HG03469 (cell line): ENCODE data around the gene GP2.

ENCODE experiments used
- ATAC-seq: cut with Tn5 transposase; IDR thresholded peaks from one replicate; pipeline ENCODE4 v1.9.1; 2021; ENCODE audit warnings: mild to moderate bottlenecking, moderate library complexity, moderate number of reproducible peaks; ENCODE audit not compliant: unreplicated experiment

GP2 gene

DNA sequence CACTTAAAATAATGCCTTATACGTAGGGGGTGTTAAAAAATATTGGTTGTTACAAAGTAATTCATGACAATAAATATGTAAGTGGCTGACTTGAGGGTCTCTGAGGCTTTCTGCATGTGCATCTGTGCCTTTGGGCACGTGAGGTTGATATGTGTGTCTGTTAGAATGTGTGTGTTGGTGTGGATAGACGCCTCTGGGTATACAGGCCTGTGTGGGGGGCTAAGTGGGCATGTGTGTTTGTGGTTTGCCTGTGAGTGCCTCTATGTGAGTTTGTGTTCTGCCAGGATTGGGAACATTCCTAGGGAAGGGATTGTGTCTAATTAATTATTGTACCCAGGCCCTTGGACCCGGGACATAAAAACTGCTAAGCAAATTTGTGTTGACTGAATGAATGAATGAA, 19.0 kb downstream of the GP2 start:
- no peak for ATAC-seq

DNA sequence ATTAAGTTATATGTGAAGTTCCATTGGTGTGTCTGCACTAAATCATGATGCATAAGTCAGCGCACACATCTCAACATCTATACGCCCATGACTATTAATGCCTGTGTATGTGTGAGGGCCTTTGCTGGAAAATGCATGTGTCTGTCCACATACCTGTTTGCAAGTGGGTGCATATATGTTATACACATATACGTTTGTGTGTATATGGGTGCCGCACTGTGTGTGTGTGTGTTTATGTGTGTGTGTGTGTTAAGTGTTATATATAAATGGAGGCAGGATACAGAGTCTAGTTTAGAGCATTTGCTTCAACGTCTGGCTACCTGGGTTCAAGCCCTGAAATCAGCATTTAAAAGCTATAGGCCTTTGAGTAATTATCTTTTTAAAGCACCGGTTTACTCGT, 19.5 kb downstream of the GP2 start:
- ATAC-seq, result no peak

DNA sequence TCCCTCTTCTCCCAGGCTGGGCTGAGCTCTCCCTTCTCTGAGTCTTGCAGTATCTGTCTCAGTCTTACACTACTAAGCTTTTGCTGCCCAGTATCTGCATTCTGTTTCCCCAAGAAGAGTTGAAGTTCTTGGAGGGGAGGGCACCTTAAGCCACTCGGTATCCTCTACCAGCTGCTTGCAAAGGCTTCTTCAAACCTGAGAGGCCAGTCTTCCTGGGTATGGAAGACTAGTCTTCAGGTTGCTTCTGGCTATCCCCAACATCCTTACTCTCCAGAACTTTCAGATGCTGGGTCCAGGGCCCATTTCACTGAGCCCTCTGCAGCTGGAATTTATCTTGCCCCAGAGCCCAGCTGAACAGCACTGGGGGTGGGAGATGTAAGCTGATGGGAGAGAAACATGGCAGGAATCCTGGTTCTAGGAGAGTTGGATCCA, 20.1 kb downstream of the GP2 start:
- ATAC-seq, result no peak

DNA sequence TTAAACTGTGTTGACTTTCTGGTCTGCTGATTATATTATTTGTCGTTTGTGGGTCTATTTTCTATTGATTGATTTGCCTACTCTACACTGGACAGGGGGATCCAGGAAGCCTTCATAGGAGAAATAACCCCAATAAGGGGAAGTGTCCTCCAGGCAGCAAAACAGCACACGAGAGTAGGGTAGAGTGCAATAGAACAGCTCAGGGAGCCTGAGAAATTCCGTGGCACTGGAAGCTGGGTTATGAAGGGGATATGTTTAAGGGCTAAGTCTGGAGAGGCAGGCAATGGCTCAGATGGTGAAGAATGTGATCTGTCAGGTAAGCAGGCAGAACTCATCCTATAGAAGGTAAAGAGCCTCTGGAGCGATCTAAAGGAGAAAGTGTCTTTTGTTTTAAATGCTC, 20.9 kb downstream of the GP2 start:
- ATAC-seq, result no peak

DNA sequence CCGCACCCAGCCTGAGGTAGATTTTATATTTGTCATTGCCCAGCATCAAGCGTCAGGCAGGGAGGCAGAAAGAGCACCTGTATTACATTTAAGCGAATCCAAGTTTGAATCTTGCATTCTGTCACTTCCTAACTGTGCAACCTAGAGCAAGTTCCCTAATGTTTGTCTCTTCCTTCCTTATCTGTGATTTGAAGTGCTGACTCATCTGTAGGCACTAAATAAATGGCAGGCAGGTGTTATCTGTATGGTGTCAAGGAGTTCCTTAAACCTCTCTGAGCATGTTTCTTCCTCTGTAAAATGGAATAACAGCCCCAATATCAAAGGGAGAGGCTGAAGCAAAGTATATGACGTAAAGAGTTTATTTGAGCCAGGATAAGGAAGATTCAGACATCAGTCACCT, 24.3 kb downstream of the GP2 start:
- ATAC-seq, result no peak

DNA sequence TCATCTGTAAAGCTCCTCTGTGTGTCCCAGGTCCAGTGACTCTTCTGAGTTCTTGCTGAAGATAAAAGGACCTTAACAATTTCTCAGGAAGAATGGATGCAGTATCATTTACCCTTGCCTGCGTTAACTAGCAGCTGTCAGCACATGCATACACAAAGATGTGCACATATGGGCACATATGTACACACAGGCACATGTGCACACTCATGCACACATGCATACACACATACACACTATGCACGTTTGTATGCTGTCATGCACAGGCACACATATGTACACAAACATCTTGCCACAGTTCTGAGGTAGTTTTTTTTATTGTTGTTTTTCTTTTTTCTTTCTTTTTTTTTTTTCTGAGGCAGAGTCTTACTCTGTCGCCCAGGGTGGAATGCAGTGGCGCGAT, 24.9 kb downstream of the GP2 start:
- no peak for ATAC-seq

DNA sequence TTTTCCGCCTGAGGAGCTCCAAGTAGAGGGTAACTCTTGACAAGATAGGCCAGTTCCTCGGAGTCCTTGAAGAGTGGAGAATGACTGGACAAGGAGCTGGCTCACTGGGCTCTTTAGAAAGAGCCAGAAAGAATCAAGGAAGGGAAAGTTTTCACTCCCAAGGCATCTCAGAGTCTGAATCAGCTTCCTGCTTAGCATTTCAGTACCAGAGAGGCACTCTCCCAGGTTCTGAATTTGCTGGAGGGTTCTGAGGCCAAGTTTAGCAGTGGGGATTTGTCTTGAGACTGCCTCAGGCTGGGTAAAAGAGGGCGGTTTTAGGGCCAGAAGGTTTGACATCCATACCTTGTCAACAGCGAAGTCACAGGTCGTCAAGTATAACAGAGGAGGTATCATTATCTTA, 25.5 kb downstream of the GP2 start:
- ATAC-seq, result no peak

DNA sequence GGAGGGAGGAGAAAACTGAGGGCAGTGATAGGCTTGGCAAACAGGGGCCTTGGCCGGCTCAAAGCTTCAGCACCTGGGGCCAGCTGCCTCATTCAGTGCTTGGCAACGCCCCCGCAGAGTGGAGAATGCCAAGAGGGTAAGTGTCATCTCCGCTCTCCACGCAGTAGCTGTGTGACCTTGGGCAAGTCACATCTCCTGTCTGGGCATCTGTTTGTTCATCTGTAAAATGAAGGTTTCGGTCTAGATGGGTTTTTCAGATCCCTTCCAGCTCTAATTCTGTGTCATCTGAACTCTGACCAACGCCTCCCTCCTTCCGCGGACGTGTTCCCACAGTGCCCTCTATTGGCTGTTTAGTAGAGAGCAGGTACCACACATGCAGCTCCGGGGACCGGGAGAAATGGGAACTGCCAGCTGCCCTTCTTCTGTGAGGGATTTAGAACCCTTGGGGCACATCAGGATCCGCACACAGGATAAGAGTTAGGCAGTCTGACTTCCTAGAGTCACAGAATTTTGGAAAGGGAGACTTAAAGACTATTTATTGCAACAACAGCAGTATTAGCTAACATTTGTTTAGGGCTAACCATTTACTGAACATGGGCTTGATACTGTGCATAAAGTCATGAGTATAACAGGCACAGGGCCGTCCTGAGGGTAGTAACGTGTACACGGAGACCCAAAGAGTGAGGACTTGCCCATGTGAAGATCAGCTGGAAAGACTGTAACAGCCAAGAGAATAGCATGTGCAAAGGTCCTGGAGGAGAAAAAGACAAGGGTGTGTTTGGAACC, 26.8 kb downstream of the GP2 start:
- ATAC-seq, result no peak

DNA sequence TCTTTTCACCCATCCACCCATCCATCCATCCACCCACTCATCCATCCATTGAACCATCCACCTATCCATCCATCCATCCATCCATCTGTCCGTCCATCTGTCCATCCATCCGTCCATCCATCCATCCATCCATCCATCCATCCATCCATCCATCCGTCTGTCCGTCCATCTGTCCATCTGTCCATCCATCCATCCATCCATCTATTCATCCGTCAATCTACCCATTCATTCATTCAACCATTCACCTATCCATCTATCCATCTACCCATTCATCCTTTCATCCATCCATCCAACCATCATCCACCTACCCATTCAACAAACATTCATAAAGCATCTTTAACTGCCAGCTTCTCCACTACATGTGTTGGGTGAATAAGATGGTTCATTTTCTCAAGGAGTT, 28.9 kb downstream of the GP2 start:
- no peak for ATAC-seq

DNA sequence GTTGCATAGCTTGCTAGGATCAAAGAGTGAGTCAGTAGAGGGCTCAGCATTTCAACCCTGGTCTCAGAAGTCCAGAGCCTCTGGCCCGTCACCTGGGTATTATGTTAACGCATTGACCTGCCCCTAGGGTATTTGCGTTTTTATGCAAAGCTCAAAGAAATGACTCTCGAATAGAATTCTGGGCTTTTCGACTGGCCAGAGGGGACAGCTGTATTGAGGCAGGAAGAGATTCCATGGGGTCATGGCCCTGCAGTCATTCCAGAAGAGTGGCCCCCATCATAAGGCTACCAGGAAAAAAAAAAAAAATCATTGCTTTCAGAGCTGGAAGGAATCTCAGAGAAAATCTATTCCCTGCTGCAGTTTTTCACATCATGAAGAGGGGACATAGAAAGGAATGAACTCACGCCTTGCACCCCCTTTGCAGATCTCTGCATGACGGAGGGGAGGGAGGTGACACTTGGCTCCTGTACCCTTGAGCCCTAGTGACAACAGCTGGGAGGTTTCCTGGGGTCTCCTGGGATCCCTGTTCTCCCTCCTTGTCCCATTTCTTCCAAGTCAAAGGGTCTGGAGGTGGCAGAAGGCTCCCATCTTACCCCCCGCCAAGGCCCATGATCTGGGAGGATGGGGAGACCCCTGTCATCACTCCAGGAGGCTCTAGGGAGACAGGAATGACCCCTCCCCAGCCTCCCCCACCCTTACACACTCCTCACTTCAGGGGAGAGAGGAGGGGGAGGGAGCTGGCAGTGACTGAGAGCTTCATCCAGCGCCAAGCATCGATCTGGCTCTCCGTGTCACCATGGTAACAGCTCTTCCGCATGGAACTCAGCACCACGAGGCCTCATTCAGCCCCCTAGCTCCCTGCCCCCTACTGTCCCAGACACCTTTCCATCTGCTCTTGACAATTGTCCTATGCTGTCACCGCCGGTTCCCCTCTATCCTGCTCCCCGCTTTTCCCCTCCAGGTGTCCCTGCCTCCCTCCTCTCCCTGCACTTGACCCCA, 35.8 kb downstream of the GP2 start:
- no peak for ATAC-seq

DNA sequence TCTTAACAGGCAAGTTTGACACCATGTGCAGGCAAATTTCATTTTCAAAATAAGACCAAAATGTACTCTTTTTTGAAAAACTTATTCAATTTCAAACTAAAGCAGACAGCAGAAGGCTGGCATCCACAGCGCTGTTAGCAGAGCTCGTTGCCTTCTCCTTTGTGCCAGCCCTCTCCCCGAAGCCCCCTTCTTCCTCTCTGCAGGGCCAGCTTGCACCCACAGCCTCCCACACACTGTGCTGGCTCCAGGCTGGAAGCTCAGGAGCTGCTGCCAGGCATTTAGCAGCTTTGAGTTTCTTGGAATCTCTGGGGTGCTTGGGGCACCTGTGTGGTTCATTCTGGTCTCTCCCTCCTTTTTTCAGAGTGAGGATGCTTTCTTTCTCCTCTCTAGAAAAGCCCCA, 37.7 kb downstream of the GP2 start:
- no peak for ATAC-seq

DNA sequence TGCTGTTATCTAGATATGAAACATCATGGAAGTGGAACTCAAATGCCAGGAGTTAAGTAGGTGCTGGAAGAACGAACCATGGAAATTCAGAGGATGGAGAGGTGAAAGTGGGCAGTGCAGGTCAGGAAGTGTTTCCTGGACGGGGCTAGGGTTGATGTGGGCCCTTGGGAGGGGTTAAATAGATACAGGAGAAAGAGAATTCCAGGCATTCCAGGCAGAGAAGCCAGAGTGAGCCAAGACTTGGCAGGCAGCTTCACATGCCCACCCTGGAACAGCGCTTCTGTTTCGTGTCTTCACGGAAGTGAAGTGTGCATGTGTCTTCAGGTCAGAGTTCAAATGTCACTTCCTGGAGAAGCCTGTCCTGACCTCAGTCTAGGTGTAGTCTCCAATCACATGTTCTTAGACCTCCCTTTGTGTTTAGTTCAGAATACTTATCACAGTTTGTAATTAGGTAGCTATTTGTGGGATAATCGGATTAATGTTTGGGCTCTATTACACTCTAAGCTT, 41.3 kb downstream of the GP2 start:
- ATAC-seq, result no peak

DNA sequence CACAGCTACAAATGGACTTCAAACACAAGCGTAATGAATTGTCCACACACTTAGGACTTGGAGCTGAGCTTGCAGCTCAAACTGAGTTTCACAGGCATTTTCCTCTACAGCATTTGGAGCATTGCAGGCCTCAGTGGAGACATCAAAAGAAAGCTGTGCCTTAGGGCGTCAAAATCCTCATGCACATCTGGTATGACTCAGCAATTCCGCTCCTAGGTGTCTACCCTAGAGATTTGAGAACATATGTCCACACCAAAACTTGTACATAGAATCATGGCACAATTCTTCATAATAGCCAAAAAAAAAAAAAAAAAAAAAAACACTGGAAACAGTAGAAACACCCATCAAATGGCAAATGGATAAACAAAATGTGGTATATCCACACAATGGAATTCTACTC, 47.1 kb downstream of the GP2 start:
- ATAC-seq, result no peak

DNA sequence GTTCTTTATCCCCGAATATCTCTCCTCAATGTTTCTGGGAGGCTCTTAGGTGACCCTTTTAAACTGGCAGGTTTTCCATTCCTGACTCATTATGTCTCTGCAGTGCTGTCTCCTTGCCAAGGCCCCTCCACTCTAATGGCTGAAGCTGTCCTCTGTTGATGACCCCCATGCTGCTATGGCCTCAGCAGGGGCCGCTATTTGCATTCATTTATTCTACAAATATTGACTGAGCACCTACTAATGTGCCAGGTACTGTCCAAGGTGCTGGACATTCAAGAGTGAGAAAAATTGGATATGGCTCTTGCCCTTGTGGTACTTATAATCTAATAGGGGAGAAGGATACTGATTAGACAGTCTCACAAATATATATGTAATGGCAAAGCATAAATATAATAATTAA, 55.4 kb downstream of the GP2 start:
- ATAC-seq, result no peak

DNA sequence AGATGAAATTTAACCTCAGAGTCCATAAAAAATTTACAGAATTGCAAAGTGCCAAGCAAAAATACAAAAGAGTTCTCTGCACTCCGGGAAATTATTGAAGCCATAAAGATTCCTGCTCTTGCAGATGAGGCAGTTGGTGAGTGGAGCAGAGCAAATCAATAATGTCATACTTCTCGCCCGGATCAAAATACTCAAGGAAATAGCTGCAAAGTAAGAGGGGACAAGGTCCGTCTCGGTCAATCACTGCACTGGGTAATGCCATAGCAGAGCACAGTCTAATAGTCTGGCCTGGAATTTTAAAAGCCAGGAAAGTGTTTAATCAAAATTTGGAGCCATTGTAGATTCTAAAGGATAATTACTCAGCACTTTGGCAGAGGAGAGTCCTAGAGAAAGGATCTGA, 58.9 kb downstream of the GP2 start:
- no peak for ATAC-seq

DNA sequence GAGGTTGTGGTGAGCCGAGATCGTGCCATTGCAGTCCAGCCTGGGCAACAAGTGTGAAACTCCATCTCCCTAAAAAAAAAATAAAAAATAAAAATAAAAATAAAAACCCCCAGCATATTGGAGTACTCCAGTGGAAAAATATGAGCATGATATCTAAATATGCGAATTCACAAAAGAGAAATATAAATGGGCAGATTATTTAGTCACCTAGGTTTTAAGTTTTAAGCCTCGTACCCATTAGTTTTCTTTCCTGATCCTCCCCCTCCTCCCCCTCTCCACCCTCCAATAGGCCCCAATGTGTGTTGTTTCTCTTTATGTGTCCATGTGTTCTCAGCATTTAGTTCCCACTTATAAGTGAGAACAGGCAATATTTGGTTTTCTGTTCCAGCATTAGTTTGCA, 62.3 kb downstream of the GP2 start:
- ATAC-seq, result no peak

DNA sequence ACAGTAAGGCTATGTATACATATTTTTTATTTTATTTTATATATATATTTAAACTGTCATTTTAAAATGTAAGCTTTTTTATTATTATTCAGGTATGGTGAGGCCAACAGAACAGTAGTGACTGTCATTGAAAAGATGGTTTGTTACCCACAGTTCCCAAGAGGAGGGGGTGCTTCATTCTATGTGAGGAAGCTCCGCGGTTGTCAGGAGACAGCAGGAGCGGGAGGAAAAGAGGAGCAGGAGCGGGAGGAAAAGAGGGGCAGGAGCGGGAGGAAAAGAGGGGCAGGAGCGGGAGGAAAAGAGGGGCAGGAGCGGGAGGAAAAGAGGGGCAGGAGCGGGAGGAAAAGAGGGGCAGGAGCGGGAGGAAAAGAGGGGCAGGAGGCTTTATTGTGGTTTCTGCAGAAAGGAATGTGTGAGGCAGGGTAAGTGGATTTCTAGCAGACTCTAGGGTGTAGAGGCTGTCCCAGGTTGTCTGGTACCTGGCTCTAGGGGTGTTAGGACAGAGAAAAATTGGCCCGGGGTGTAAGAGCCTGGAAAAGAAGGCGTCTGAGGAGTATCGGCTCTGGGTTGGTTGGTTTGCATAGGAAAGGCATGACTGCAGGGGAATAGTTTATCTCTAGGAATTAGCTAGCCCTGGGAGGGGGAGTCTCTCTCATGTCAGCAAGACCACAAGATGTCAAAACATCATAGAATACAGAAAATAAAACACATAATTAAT, 64.0 kb downstream of the GP2 start:
- ATAC-seq, result no peak

DNA sequence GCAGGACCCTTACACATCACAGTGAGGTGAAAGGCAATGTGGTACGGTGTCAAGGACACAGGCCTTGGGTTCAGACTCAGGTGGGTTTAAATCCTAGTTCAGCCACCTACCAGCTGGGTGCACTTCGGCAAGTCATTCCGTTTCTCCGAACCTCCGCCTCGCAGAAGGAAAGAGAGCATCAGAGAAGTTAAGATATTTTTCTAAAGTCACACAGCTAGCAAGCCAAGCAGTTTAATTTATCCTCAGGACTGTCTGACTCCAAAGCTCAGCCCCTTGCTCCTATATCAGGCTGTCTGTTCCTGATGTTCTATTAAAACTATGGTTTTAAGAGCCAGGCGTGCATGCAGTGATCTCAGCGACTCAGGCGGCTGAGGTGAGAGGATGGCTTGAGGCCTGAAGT, 65.1 kb downstream of the GP2 start:
- ATAC-seq, result no peak

DNA sequence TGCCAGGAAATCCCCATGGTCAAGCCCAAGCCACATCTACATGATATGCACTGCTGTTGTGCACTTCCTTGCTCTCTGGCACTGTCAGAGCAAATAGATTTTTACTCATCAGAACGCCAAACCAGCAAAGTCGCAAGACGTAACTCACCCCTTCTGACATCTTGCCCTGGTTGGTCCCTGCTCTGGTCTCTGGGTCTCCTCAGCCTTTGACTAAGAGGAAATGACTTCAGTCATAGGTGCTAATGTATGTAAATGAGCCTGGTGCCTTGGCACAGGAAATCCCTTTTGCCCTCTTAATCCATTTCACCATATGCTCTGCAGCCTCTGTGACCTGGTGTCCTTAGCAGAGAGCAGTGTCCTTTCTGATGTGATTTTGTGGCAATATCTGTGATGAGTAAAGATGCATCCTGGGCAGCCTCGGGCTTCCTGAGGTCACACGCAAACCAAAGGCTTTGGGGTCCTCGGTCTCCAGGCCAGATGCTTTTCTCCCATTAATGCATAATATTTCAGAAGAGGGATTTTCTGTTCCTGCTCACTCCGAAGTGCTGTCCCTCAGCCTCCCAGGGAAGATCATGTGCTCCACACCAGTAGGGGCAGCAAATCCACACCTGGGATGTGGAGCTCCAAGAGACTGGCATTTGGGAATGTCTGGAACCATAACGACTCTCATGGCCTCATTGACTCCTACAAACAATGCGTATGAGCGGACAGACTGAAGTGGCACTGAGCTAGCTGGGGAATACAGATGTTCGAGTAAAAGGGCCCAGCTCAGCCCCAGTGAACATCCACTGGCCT, 66.9 kb downstream of the GP2 start:
- no peak for ATAC-seq
